HG03565 (cell line): ENCODE measurements around the gene UBE2E2.
A peak's percentile ranks its signal among the peaks of the same experiment; 100 is the strongest.

ENCODE experiments used
- ATAC-seq: cut with Tn5 transposase; IDR thresholded peaks from one replicate; pipeline ENCODE4 v1.9.1; 2021; ENCODE audit warnings: mild to moderate bottlenecking, moderate library complexity; ENCODE audit not compliant: unreplicated experiment

Gene UBE2E2

DNA sequence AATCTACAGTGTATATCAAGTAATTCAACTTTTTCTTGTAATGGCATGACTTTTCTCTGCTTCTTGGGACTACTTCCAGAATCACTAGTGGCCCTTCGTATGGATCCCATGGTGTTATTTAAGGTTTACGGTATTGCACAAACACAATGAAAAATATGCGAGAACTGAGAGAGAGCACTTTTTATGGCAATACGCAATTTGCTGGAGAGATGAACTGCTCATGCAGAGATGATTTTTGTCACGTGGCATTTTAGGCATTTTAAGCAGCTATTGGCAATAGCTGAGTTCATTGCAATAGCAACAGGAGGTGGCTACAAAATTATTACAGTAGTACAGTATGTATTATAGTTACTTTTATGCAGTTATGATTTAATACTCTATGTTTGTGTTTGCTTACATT lies 294.0 kb downstream of the UBE2E2 start:
- no peak for ATAC-seq

DNA sequence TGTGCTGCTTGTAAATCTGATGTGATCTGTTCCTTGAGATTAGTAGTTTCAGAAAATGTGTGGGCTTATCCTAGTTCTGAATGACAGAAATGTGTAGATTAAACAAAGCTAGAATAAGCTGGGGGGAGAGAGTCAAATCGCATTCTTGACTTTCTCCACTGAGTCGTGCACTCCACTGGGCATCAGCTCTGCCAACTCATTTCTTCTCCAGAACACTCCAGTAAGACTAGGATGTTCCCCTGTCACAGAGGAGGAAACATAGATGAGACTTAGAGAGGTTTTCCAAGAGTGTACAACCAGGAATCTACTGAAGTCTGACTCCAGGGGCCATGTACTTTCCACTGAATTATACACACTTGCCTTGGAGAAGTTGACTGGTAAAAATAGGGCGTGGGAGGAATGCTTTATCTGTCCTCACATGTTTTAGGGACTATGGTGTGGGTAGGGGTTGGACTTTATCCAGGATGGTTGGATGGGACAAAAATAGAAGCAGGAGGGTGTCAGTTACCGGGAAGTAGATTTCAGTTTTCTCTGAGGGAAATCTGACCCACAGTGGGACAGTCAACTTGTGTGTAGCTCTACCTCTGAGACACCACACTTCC lies 298.2 kb downstream of the UBE2E2 start:
- ATAC-seq = no peak

DNA sequence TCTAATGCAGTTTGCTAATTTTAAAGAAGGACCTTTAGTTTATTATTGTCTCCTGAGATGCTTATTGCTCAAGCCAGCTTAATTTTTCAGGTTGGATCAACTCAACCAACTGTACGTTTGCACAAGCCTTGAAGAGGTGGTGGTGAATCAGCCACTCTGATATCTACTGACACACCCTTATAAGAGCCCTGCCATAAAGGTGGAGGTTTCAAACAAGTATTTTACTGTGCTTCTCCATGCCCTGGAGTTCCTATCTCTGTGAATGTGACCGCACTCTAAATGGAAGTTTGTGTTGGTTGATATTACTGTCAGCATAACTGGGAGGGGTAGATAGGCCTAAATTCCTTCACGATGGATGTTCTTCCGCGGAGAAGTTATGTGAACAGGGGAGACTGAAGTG lies 305.3 kb downstream of the UBE2E2 start:
- no peak for ATAC-seq

DNA sequence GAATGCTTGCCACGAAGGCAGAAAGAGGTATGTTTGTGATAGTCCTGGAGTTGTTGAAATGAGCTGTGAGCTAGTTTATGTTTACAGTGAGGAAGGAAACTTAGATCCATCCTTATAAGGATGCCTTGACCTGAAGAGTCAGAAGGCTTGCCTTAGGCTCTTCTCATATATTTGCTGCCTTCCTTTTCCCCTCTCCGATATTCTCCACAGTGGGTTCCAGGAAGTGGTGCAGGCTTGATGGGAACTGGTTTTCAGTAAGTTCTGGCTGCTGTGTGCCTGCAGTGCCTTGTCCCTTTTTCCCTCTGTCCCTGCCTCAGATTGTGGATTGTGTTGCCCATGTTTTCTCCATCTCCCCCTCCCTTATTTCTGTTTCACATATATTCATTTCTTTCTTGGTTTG lies 315.3 kb downstream of the UBE2E2 start:
- ATAC-seq = no peak

GRCh38 chr3:23519314-23520208 lies 316.4 kb downstream of the UBE2E2 start:
- peak; percentile 59 for ATAC-seq

DNA sequence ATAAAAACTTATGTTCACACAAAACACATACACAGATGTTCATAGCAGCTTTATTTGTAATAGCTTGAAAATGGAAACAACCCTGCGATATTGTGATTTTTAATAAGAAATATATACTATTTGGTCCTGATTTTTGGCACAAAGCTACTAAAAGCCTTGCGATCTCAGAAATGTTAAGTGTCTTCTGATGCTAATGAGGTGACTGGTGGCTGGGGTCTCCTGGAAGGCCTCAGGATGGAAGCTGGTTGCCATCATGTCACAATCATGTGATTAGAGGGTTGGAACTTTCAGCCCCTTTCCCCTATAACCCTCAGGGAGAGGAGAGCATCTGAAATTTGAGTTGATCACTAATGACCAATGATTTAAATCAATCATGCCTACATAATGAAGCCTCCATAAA lies 324.2 kb downstream of the UBE2E2 start:
- no peak for ATAC-seq

DNA sequence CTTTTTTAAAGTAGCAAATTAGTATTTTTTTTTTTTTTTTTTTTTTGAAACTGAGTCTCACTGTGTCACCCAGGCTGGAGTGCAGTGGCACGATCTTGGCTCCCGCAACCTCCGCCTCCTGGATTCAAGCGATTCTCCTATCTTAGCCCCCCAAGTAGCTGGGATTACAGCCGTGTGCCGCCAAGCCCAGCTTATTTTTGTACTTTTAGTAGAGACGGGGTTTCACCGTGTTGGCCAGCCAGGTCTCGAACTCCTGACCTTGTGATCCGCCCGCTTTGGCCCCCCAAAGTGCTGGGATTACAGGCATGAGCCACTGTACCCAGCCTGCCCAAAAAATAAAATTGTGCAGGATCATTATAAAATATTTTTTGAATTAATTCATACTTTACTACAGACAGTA lies 330.5 kb downstream of the UBE2E2 start:
- no peak for ATAC-seq

DNA sequence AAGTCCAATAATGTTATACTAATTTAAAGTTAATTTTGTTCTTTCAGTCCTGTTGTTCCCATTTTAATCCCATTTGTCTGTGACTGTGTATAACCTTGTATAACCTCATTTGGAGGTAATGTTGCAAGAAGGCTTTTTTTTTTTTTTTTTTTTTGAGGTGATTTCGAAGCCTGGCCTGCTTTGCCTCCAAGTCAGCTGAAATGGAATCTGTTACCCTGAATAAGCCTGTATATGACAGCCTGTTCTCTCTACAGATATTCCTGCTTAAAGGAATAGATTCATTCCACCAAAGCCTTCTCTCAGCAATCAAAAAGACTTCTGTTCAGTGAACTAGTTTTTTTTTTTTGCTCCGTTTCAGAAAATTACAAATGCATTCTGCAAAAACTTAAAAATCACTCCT lies 330.9 kb downstream of the UBE2E2 start:
- no peak for ATAC-seq

DNA sequence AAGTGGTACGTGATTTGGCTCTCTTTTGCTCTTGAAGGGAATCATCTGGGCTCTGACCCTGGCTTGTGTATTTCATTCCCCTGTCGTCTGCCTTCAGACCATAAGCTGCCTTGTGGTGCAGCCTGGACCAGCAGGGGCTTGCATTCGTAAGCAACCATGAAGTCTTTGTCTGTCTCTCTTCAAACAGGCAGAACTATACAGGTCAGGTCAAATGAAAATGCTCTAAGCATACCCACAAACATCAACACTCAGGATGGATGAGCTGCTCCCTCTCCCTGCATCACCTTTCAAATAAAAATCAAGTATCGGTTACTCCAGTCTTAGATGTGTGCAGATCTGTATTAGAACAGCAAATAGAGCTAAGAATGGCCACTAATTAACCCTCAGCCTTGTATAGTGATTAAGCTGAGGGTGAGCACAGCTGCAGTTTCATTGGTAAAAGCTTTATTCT lies 334.0 kb downstream of the UBE2E2 start:
- no peak for ATAC-seq

DNA sequence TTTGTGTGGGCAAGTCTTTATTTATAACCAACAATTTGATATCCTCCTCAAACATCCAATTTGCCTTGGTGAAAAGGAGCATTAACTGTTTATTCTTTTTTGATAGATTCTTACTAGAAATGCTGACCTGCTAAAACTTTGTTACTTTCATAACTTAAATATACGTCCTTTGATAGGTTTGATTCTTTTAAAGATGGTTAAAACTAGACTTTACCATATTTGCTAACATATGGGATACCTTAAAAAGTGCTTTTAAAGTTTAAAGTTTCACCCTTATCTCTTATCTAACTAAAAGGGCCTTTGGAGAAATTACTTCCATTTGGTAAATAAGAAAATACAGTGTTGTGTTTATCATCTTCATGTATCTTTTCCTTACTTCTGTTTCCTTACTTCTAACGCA lies 336.1 kb downstream of the UBE2E2 start:
- ATAC-seq = no peak

GRCh38 chr3:23540600-23540999 lies 337.5 kb downstream of the UBE2E2 start:
- no peak for ATAC-seq

GRCh38 chr3:23542079-23542478 lies 339.0 kb downstream of the UBE2E2 start:
- ATAC-seq = no peak

DNA sequence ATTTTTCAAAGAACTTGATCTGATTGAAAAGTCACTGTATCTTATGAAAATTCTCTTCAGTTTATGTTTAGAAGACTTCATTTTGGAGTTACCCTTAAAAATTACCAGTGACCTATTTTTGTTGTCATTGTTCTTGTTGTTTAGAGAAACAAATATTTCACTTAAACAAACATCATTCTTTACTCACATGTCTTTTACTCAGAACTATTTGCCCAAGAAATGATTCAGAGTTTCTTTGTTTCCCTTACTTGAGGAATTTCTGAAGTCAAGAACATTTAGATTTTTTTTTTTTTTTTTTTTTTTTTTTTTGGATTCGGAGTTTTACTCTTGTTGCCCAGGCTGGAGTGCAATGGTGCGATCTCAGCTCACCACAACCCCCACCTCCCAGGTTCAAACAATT lies 343.1 kb downstream of the UBE2E2 start:
- ATAC-seq = no peak

- ATAC-seq = no peak
These were observed 345.0 kb downstream of the UBE2E2 start for GRCh38 chr3:23547905-23548650.

DNA sequence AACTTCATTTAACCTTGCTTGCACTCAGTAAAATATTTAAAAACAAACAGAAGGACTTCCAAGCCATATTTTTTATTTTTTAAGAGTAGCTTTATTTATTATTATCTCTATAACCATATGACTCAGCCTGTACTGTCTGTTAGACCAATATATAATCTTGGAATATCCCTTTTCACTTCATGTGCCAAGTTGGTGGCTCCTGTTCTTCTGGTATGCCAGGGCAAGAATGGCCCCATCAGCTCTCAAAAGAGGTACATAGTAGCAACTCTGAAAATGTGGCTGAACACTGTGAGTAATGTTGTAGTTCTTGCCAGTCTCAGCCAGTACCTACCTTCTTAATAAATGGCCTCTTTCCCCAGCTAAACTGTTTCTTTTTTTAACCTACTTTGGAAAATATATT lies 345.6 kb downstream of the UBE2E2 start:
- ATAC-seq = no peak

DNA sequence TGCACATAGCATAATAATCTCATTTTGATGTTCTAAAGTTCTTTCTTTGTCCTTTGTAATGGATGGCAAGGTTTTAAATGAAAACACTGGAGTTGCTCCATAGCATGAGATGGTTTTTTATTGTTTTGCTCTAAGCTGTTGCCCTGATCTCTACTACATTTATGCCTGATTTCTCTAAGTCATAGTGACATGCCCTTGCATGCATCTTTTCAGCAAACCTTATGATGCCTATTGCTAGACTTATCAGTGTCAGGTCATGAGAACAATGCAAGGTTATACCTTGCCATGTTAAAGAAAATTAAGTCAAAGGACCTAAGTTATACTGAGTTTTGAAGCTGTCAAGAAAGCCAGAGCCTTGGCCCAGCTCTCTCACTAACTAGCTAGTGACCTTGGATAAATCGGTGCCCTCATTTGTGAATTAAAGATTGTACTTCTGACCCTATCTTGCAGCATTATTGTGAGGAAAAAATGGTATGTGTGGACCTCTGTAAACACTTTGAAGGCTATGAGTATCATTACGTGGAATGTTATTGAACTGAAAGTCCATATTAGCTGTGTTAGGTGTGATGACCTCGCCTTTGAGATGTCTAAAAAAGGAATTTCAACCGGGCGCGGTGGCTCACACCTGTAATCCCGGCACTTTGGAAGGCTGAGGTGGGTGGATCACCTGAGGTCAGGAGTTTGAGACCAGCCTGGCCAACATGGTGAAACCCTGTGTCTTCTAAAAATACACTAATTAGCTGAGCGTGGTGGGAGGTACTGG lies 346.2 kb downstream of the UBE2E2 start:
- no peak for ATAC-seq

DNA sequence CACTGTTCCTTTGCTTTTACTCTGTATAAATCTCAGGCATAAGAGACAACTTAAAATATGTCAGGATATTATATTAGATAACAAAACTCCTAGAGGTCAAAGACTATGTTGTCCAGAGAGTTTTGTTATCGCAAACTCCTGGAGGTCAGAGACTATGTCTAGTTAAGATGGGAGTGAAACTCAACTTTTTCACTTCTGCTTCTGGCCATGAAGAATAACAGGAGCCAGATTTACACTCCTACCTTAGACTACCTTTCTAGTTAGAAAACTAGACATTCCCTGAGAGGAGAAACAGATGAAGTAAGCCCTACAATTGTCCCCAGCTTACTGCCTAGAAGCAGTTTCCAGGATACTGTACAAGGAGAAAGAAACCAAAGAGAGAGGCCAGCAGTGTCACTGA lies 347.3 kb downstream of the UBE2E2 start:
- ATAC-seq = peak; percentile 80

- ATAC-seq = no peak
These were observed 349.4 kb downstream of the UBE2E2 start for GRCh38 chr3:23552506-23552905.

- peak; percentile 36 for ATAC-seq
These were observed 350.2 kb downstream of the UBE2E2 start for GRCh38 chr3:23553353-23553752.

GRCh38 chr3:23565041-23565775 lies 362.1 kb downstream of the UBE2E2 start:
- ATAC-seq = no peak
